Hepatocyte (in vitro differentiated cells): ENCODE measurements around the gene MROH2A. TPM values are rescaled to one million over a fixed set of nuclear protein-coding genes. Genes with fewer than 3 reads are reported as not detected.
A peak's percentile ranks its signal among the peaks of the same experiment; 100 is the strongest.
"Not testable (repeated sequence)": the region's sequence is repeated elsewhere in the genome, so short reads cannot be mapped to it uniquely, and the experiment has no call there.

Experiments used
- DNase-seq: peaks from one replicate; pipeline ENCODE4 v3.0.0-alpha.2; 2016; ENCODE audit warnings: low spot score
- H2AFZ ChIP-seq: fragments of 200-600 bp; sonication (generic); 2 replicates; pipeline ENCODE4 v1.6.0; 2016; ENCODE audit warnings: antibody characterized with exemption, mild to moderate bottlenecking
- H3K27ac ChIP-seq: fragments of 200-600 bp; sonication (generic); 2 replicates; pipeline ENCODE4 v1.5.1; 2016; ENCODE audit warnings: mild to moderate bottlenecking
- H3K27me3 ChIP-seq: fragments of 200-600 bp; sonication (generic); 2 replicates; pipeline ENCODE4 v1.6.1; 2016
- H3K36me3 ChIP-seq: fragments of 200-600 bp; sonication (generic); replicated peaks from 2 replicates; pipeline ENCODE4 v1.5.1; 2016; ENCODE audit warnings: low read depth; ENCODE audit not compliant: insufficient read depth
- H3K4me1 ChIP-seq: fragments of 200-600 bp; sonication (generic); 2 replicates; pipeline ENCODE4 v1.5.1; 2016; ENCODE audit warnings: mild to moderate bottlenecking, moderate library complexity; ENCODE audit not compliant: insufficient read depth
- H3K4me2 ChIP-seq: fragments of 200-600 bp; sonication (generic); 2 replicates; pipeline ENCODE4 v1.6.0; 2016
- H3K4me3 ChIP-seq: fragments of 200-600 bp; sonication (generic); 2 replicates; pipeline ENCODE4 v1.5.1; 2016; ENCODE audit warnings: mild to moderate bottlenecking
- H3K79me2 ChIP-seq: fragments of 200-600 bp; sonication (generic); 2 replicates; pipeline ENCODE4 v1.6.0; 2017; ENCODE audit warnings: mild to moderate bottlenecking
- H3K9me2 ChIP-seq: fragments of 200-600 bp; sonication (generic); replicated peaks from 2 replicates; pipeline ENCODE4 v1.6.0; 2017; ENCODE audit warnings: mild to moderate bottlenecking; ENCODE audit not compliant: insufficient read depth
- H3K9me3 ChIP-seq: fragments of 200-600 bp; sonication (generic); 2 replicates; pipeline ENCODE4 v1.5.1; 2016; ENCODE audit warnings: low read depth, mild to moderate bottlenecking
- H4K20me1 ChIP-seq: fragments of 200-600 bp; sonication (generic); 2 replicates; pipeline ENCODE4 v1.6.0; 2016; ENCODE audit warnings: mild to moderate bottlenecking; ENCODE audit not compliant: insufficient read depth, poor library complexity, severe bottlenecking
- CTCF ChIP-seq: fragments of 200-600 bp; sonication (generic); IDR thresholded peaks from 2 replicates; pipeline ENCODE4 v1.5.1; 2016; ENCODE audit warnings: antibody characterized with exemption, mild to moderate bottlenecking; ENCODE audit not compliant: poor library complexity
- EZH2 ChIP-seq: fragments of 200-600 bp; sonication (generic); IDR thresholded peaks from 2 replicates; pipeline ENCODE4 v1.6.1; 2016; ENCODE audit warnings: antibody characterized with exemption, mild to moderate bottlenecking, borderline replicate concordance
- EZH2phosphoT487 ChIP-seq: fragments of 200-600 bp; sonication (generic); IDR thresholded peaks from one replicate; pipeline ENCODE4 v1.6.1; 2018; ENCODE audit warnings: antibody characterized with exemption, mild to moderate bottlenecking, low read depth, moderate library complexity; ENCODE audit not compliant: unreplicated experiment, severe bottlenecking
- WGBS: methylation state at CpG from one replicate; pipeline ENCODE4 v1.1.6; 2016; ENCODE audit warnings: low lambda C conversion rate; ENCODE audit errors: missing lambda C conversion rate; 5-methylcytosine and 5-hydroxymethylcytosine counted together
- polyA plus RNA-seq: library from polyadenylated mRNA; unstranded; fragments of >200 nt; fragmentation: Nextera tagmentation; extraction: Ambion mirVana; gene quantifications from 2 replicates; pipeline ENCODE4 v1.2.1, GENCODE V29; 2016
- total RNA-seq: library from RNA; depleted of rRNA; stranded (reverse); fragments of >200 nt; gene quantifications from 2 replicates; pipeline ENCODE4 v1.2.3, GENCODE V29; 2014

The MROH2A gene
- total and polyA plus RNA-seq, 2 experiments from 2014 or later: not detected

- Histone ChIP-seq H3K9me2 (no peaks in the 10 kb centered on the region), H3K79me2 (no peaks in the 10 kb centered on the region), H3K36me3 (no peaks in the 10 kb centered on the region), H3K27me3 (no peaks in the 10 kb centered on the region), H3K4me2 (no peak overlapping the region), H3K27ac (no peak overlapping the region), H2AFZ (no peak overlapping the region), H4K20me1 (no peaks in the 10 kb centered on the region), H3K4me1 (peaks cover 5% of the 10 kb centered on the region), H3K4me3 (no peak overlapping the region), H3K9me3 (no peaks in the 10 kb centered on the region)
- WGBS: 63% methylated on average over 2 of the region's 2 CpGs
- no peak for DNase-seq
- TF ChIP-seq CTCF: no peak
- no peak for TF ChIP-seq EZH2phosphoT487
- no peak for TF ChIP-seq EZH2
Measured at GRCh38 chr2:233740870-233741269, 37.3 kb upstream of the MROH2A start.

DNA sequence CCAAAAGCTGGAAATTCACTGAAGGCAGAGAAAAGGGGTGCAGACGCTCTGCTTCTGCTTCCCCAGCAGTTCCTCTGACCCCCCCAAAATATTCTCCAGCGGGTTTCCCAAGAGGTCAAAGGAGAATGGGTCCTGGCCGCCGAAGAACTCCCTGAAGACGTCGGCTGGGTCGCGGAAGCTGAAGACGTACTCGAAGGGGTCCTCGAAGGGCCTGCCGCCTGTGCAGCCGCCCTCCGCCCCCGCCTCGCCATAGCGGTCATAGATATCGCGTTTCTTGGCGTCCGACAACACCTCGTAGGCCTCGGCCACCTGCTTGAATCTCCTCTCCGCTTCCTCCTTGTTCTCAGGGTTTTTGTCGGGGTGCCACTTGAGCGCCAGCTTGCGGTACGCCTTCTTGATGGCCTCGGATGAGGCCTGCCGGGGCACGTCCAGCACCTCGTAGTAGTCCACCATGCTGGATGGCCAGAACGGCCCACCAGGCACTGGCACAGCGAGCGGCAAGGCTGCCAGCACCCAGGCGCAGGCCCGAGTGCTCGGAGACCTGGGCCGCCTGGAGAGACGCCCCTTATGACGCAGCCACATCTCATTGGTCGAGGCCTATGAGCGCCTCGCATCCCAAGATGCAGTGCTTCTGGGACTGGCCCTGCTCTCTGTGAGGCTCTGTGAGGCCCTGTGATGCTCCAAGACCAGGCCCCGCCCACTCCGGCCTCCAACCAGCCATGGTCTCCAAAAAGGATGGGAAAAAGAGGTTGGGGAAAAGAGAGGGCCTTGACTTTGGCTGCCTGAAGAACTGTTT is 34.5 kb upstream of the MROH2A start:
- H3K36me3 ChIP-seq: no peaks in the 10 kb centered on the region
- no peak overlapping the region for H3K4me3 ChIP-seq
- H2AFZ ChIP-seq: no peak overlapping the region
- no peaks in the 10 kb centered on the region for H4K20me1 ChIP-seq
- H3K4me1 ChIP-seq: peaks cover 10% of the 10 kb centered on the region
- DNase-seq: no peak
- WGBS: 97% methylated on average over 46 of the region's 46 CpGs
- TF ChIP-seq CTCF (no peak), EZH2 (no peak)
- H3K27ac ChIP-seq: no peak overlapping the region
- H3K27me3 ChIP-seq: no peaks in the 10 kb centered on the region
- no peaks in the 10 kb centered on the region for H3K9me3 ChIP-seq
- H3K9me2 ChIP-seq: no peaks in the 10 kb centered on the region
- no peaks in the 10 kb centered on the region for H3K79me2 ChIP-seq
- no peak overlapping the region for H3K4me2 ChIP-seq

GRCh38 chr2:233745073-233745755 is 32.9 kb upstream of the MROH2A start:
- no peaks in the 10 kb centered on the region for H3K36me3 ChIP-seq
- H3K27me3 ChIP-seq: no peaks in the 10 kb centered on the region
- H3K9me2 ChIP-seq: no peaks in the 10 kb centered on the region
- H2AFZ ChIP-seq: no peak overlapping the region
- DNase-seq: peak; percentile 49
- H3K9me3 ChIP-seq: no peaks in the 10 kb centered on the region
- no peaks in the 10 kb centered on the region for H3K79me2 ChIP-seq
- H3K4me1 ChIP-seq: peaks cover 10% of the 10 kb centered on the region
- H3K4me2 ChIP-seq: no peak overlapping the region
- peak overlapping the region; percentile 60 for H3K27ac ChIP-seq
- H3K4me3 ChIP-seq: no peak overlapping the region
- WGBS: 66% methylated on average over 5 of the region's 5 CpGs
- TF ChIP-seq EZH2phosphoT487 (no peak), EZH2 (no peak), CTCF (no peak)
- no peaks in the 10 kb centered on the region for H4K20me1 ChIP-seq

DNA sequence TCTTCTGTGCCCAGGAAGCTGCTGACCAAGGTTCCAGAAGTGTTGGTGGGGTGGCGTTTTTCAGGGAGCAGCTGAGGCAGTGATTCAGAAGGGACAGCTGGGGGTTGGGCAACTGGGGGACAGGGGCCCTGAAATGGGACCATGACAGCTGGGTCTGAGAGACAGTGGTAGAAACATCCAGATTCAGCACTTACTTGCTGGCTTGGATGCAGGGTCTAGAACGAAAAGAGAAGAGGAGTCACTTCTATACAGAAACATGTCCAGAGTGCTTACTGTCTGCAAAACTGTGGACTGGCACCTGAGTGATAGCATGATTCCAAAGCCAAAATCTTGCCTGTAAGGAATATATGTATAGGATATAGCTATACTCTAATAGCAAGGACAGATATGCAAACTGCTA is 32.3 kb upstream of the MROH2A start:
- not testable (repeated sequence) for H3K4me3 ChIP-seq, H3K27me3 ChIP-seq, H3K36me3 ChIP-seq, H3K9me2 ChIP-seq, H3K9me3 ChIP-seq, DNase-seq, H4K20me1 ChIP-seq, H2AFZ ChIP-seq, H3K79me2 ChIP-seq, H3K4me1 ChIP-seq
- Histone ChIP-seq H3K4me2 (peak overlapping the region; percentile 16), H3K27ac (peak overlapping the region; percentile 60)
- WGBS: 57% methylated on average over 2 of the region's 2 CpGs
